DMS153 treated with DMSO at 0.1 percent for 48 hours (cell line): ENCODE data around the gene PLLP.
"Not testable (repeated sequence)": the region's sequence is repeated elsewhere in the genome, so short reads cannot be mapped to it uniquely, and the experiment has no call there.

Source experiments
- DNase-seq: peaks from one replicate; lab custom pipeline; 2025; ENCODE audit not compliant: unreplicated experiment; lab: John Stamatoyannopoulos, UW

Gene PLLP

GRCh38 chr16:57303021-57303909, 18.8 kb upstream of the PLLP start:
- no peak for DNase-seq

- DNase-seq: no peak
Measured at GRCh38 chr16:57301126-57301817, 16.8 kb upstream of the PLLP start.

GRCh38 chr16:57300387-57301125, 16.1 kb upstream of the PLLP start:
- peak; percentile 96 for DNase-seq

GRCh38 chr16:57299719-57300386, 15.4 kb upstream of the PLLP start:
- peak; percentile 81 for DNase-seq

- peak; percentile 66 for DNase-seq
Measured at GRCh38 chr16:57299009-57299718, 14.7 kb upstream of the PLLP start.

GRCh38 chr16:57297856-57298255, 13.4 kb upstream of the PLLP start:
- DNase-seq: no peak

- DNase-seq: no peak
Measured at GRCh38 chr16:57289391-57290257, 5.2 kb upstream of the PLLP start.

- no peak for DNase-seq
Measured at GRCh38 chr16:57285379-57285778, 907 bp upstream of the PLLP start.

GRCh38 chr16:57284952-57285363, 486 bp upstream of the PLLP start:
- DNase-seq: no peak

GRCh38 chr16:57283959-57284208, 588 bp downstream of the PLLP start:
- DNase-seq: no peak

GRCh38 chr16:57283214-57283958, 1.1 kb downstream of the PLLP start:
- DNase-seq: no peak

- DNase-seq: no peak
Measured at GRCh38 chr16:57282510-57283213, 1.8 kb downstream of the PLLP start.

GRCh38 chr16:57281791-57282190, 2.7 kb downstream of the PLLP start:
- DNase-seq: no peak

GRCh38 chr16:57279780-57280638, 4.5 kb downstream of the PLLP start:
- DNase-seq: no peak

- no peak for DNase-seq
Measured at GRCh38 chr16:57278494-57278893, 6.0 kb downstream of the PLLP start.

GRCh38 chr16:57277586-57277985, 6.9 kb downstream of the PLLP start:
- DNase-seq: no peak

GRCh38 chr16:57276596-57276995, 7.9 kb downstream of the PLLP start:
- DNase-seq: no peak

GRCh38 chr16:57275946-57276345, 8.5 kb downstream of the PLLP start:
- DNase-seq: not testable (repeated sequence)
